CD14-positive monocyte (primary cell): ENCODE measurements around the gene ZNF827. TPM values are rescaled to one million over a fixed set of nuclear protein-coding genes. Genes with fewer than 3 reads are reported as not detected.

ENCODE experiments used
- DNase-seq, 3 donors: peaks; one replicate each; pipeline ENCODE4 v3.0.0-alpha.2; 2011 to 2022
- H2AFZ ChIP-seq: 2 replicates; pipeline ENCODE4 v1.6.0; 2012; ENCODE audit warnings: mild to moderate bottlenecking, low read depth, low read length, inconsistent platforms; ENCODE audit not compliant: insufficient read depth, poor library complexity, severe bottlenecking
- H3K27ac ChIP-seq, 2 donors: 1 replicate in 1 of 2; 2 replicates in 1 of 2; pipeline ENCODE4 v1.5.1; 2012 to 2013; ENCODE audit warnings: low read length in 2 of 2, control low read depth in 1 of 2, inconsistent platforms in 1 of 2, low read depth in 1 of 2, mild to moderate bottlenecking in 1 of 2
- H3K27me3 ChIP-seq, 2 donors: one replicate each; pipeline versions ENCODE4 v1.6.0 to v1.6.1; 2011 to 2013; ENCODE audit warnings: low read length in 2 of 2; ENCODE audit not compliant: control insufficient read depth in 2 of 2, insufficient read depth in 2 of 2
- H3K36me3 ChIP-seq, 2 donors: replicated peaks in 1 of 2; 1 replicate in 1 of 2; 2 replicates in 1 of 2; pipeline versions ENCODE4 v1.5.1 to v1.6.1; 2012 to 2013; ENCODE audit warnings: low read length in 2 of 2, control low read depth in 1 of 2, inconsistent platforms in 1 of 2, mild to moderate bottlenecking in 1 of 2; ENCODE audit not compliant: insufficient read depth in 2 of 2, control insufficient read depth in 1 of 2
- H3K4me1 ChIP-seq, 2 donors: 1 replicate in 1 of 2; 2 replicates in 1 of 2; pipeline versions ENCODE4 v1.5.1 to v1.6.1; 2012 to 2013; ENCODE audit warnings: low read length in 2 of 2, control low read depth in 1 of 2, inconsistent platforms in 1 of 2, mild to moderate bottlenecking in 1 of 2, moderate library complexity in 1 of 2; ENCODE audit not compliant: insufficient read depth in 2 of 2, control insufficient read depth in 1 of 2
- H3K4me2 ChIP-seq: replicated peaks from 2 replicates; pipeline ENCODE3; 2012; ENCODE audit warnings: low read length, moderate library complexity, mild to moderate bottlenecking; ENCODE audit not compliant: poor library complexity, severe bottlenecking; ENCODE audit errors: extremely low read depth
- H3K4me3 ChIP-seq, 3 experiments: fragments of 200-600 bp in 1 of 3; sonication (generic) in 1 of 3; replicated peaks in 1 of 3; 1 replicate in 2 of 3; 2 replicates in 1 of 3; pipeline ENCODE4 v1.5.1; 2011 to 2013; ENCODE audit warnings: low read length in 3 of 3, mild to moderate bottlenecking in 3 of 3, control low read depth in 2 of 3, low read depth in 2 of 3, inconsistent platforms in 1 of 3, moderate library complexity in 1 of 3
- H3K79me2 ChIP-seq: 2 replicates; pipeline ENCODE4 v1.6.0; 2012; ENCODE audit warnings: mild to moderate bottlenecking, control low read depth, inconsistent platforms, low read length, moderate library complexity; ENCODE audit not compliant: insufficient read depth
- H3K9ac ChIP-seq: 2 replicates; pipeline ENCODE4 v1.6.0; 2017; ENCODE audit warnings: low read length, mild to moderate bottlenecking; ENCODE audit not compliant: insufficient read depth, poor library complexity, severe bottlenecking
- H3K9me3 ChIP-seq, 2 donors: replicated peaks in 1 of 2; 1 replicate in 1 of 2; 2 replicates in 1 of 2; pipeline versions ENCODE4 v1.5.1 to v1.6.1; 2012 to 2013; ENCODE audit warnings: low read length in 2 of 2, control low read depth in 1 of 2; ENCODE audit not compliant: control insufficient read depth in 1 of 2, insufficient read depth in 1 of 2
- H4K20me1 ChIP-seq: 2 replicates; pipeline ENCODE4 v1.6.0; 2012; ENCODE audit warnings: mild to moderate bottlenecking, low read length, control low read depth, moderate library complexity; ENCODE audit not compliant: insufficient read depth
- H3K27ac Mint-ChIP-seq, 7 donors: one replicate each; pipeline ENCODE4 v1.8.0; 2020; ENCODE audit warnings: mild to moderate bottlenecking in 7 of 7, mixed read lengths in 7 of 7, moderate library complexity in 6 of 7, inconsistent platforms in 2 of 7
- H3K27me3 Mint-ChIP-seq, 3 donors: one replicate each; pipeline ENCODE4 v1.8.0; 2021 to 2022; ENCODE audit warnings: low read depth in 3 of 3, mild to moderate bottlenecking in 3 of 3, mixed read lengths in 3 of 3, moderate library complexity in 3 of 3, inconsistent platforms in 1 of 3
- H3K36me3 Mint-ChIP-seq, 2 donors: one replicate each; pipeline ENCODE4 v1.8.0; 2020; ENCODE audit warnings: mixed read lengths in 2 of 2, inconsistent platforms in 1 of 2, mild to moderate bottlenecking in 1 of 2
- H3K4me1 Mint-ChIP-seq: one replicate; pipeline ENCODE4 v1.8.0; 2020; ENCODE audit warnings: mild to moderate bottlenecking, mixed read lengths
- H3K4me3 Mint-ChIP-seq, 2 donors: one replicate each; pipeline ENCODE4 v1.8.0; 2020; ENCODE audit warnings: mild to moderate bottlenecking in 2 of 2, mixed read lengths in 2 of 2, moderate library complexity in 1 of 2
- H3K9me3 Mint-ChIP-seq, 7 donors: one replicate each; pipeline ENCODE4 v1.8.0; 2020 to 2022; ENCODE audit warnings: mixed read lengths in 7 of 7, mild to moderate bottlenecking in 6 of 7, moderate library complexity in 6 of 7, inconsistent platforms in 2 of 7
- WGBS: methylation state at CpG from one replicate; pipeline ENCODE4 v1.1.5; 2013; ENCODE audit warnings: missing lambda C conversion rate; ENCODE audit not compliant: insufficient coverage; 5-methylcytosine and 5-hydroxymethylcytosine counted together
- intact Hi-C, 2 donors: fragments of 100-400 bp; cut with micrococcal nuclease; formaldehyde crosslinking; loops; one replicate each; pipeline versions ENCODE4 v1.15.0 to v1.15.1; 2023
- polyA plus RNA-seq, 3 donors: library from polyadenylated mRNA; depleted of rRNA in 1 of 3; unstranded in 2 of 3; stranded (reverse) in 1 of 3; fragments of 300-500 nt in 2 of 3; fragments of >200 nt in 1 of 3; fragmentation: Illumina TruSeq in 2 of 3; gene quantifications; 1 replicate in 2 of 3; 2 replicates in 1 of 3; pipeline ENCODE4 v1.2.3, GENCODE V29; 2012 to 2021
- TF ChIP-seq, protein P1 (sequence below): fragments of 200-600 bp; IDR thresholded peaks from one replicate; pipeline ENCODE4 v1.8.0; 2022; ENCODE audit warnings: antibody characterized with exemption, mild to moderate bottlenecking

ZNF827 gene
- polyA plus RNA-seq, 3 donors = 0.04 TPM; not detected in 2

DNA sequence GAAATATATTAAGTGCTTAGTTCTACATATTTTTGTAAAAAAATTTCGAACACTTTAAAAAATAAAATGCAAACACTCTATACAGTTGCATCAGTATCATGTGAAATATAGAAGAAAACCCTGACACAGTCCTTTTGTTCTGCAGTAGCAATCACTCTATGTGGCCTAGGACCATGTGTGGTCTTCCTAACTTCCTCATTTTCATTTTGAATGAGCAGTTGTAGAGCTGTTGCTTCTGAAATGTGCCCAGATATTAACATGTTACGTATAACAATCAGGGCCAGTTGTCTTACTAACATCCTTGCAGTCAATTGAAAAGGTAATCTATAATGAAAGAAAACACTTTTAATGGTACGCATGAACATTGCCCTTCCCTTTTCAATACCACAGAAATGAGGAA is 107.9 kb downstream of the ZNF827 start:
- TF ChIP-seq, protein P1, sequence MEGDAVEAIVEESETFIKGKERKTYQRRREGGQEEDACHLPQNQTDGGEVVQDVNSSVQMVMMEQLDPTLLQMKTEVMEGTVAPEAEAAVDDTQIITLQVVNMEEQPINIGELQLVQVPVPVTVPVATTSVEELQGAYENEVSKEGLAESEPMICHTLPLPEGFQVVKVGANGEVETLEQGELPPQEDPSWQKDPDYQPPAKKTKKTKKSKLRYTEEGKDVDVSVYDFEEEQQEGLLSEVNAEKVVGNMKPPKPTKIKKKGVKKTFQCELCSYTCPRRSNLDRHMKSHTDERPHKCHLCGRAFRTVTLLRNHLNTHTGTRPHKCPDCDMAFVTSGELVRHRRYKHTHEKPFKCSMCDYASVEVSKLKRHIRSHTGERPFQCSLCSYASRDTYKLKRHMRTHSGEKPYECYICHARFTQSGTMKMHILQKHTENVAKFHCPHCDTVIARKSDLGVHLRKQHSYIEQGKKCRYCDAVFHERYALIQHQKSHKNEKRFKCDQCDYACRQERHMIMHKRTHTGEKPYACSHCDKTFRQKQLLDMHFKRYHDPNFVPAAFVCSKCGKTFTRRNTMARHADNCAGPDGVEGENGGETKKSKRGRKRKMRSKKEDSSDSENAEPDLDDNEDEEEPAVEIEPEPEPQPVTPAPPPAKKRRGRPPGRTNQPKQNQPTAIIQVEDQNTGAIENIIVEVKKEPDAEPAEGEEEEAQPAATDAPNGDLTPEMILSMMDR = no peak
- Histone ChIP-seq H3K27ac (no peak overlapping the region), H3K4me3 (peak overlapping the region in 2 of 3 experiments; percentile 22 to 27), H3K4me1 (peaks cover 6 to 17% of the 10 kb centered on the region in 2 donors), H3K9me3 (no peaks in the 10 kb centered on the region), H4K20me1 (no peaks in the 10 kb centered on the region), H3K9ac (no peak overlapping the region), H3K79me2 (no peaks in the 10 kb centered on the region), H3K4me2 (peak overlapping the region; percentile 17), H3K36me3 (no peaks in the 10 kb centered on the region), H2AFZ (no peak overlapping the region), H3K27me3 (no peaks in the 10 kb centered on the region)
- H3K9me3 Mint-ChIP-seq = peaks cover 0 to 3% (median 0%) of the 10 kb centered on the region in 7 donors
- peak overlapping the region in 2 of 7 donors; percentile 18 to 46 for H3K27ac Mint-ChIP-seq
- peak overlapping the region in 1 of 2 donors; percentile 19 for H3K4me3 Mint-ChIP-seq
- WGBS = no CpG with 5 or more reads among the region's 3 CpGs
- peaks cover 14% of the 10 kb centered on the region for H3K4me1 Mint-ChIP-seq
- H3K27me3 Mint-ChIP-seq = peaks cover 0 to 4% (median 2%) of the 10 kb centered on the region in 3 donors
- peak; percentile 21 for DNase-seq
- intact Hi-C loops = no loop called here
- H3K36me3 Mint-ChIP-seq = no peaks in the 10 kb centered on the region

DNA sequence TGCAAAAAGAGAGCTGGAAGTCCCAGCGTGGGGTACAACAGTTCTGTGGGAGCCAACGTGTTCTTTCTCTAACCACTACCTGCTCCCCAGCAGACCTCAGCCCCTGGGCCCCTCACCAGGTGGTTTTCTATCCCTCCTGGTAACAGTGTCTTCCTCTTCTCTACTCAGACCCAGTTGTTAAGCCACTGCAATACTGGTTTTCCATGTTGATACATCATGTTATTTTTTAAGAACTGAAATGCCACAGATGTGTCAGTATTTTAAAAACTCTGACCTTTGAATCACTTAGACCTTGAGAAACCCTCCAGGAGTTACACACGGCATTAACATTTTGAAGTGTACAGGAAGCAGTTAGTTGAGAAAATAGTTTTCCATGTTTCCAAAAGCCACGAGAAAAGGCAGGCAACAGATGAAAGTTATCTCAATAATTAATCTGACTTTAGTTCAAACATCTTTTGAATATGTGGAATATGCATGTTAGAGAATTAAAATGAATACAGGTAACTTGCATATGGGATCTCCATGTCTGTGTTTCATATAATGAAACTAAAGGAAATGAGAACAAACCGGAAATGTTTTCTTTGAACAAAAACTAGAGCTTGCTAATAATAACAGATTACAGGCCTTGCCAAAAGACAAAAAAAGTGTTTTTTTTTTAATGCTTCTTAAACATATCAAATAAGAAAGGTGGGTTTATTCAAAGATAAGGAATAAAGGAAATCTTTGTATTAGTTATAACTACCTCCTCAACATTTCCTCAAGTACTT is 108.8 kb downstream of the ZNF827 start:
- Mint-ChIP-seq H3K4me1 (peaks cover 11% of the 10 kb centered on the region), H3K36me3 (no peaks in the 10 kb centered on the region), H3K9me3 (peaks cover 0 to 3% (median 0%) of the 10 kb centered on the region in 7 donors), H3K27me3 (peaks cover 0 to 4% (median 2%) of the 10 kb centered on the region in 3 donors), H3K27ac (no peak overlapping the region), H3K4me3 (no peak overlapping the region)
- Histone ChIP-seq H3K36me3 (no peaks in the 10 kb centered on the region), H3K27ac (no peak overlapping the region), H3K79me2 (no peaks in the 10 kb centered on the region), H3K27me3 (no peaks in the 10 kb centered on the region), H3K9me3 (no peaks in the 10 kb centered on the region), H4K20me1 (no peaks in the 10 kb centered on the region), H2AFZ (peak overlapping the region; percentile 8), H3K4me1 (peaks cover 6 to 17% of the 10 kb centered on the region in 2 donors), H3K9ac (no peak overlapping the region), H3K4me3 (no peak overlapping the region), H3K4me2 (no peak overlapping the region)
- WGBS = 43% methylated on average over 1 of the region's 5 CpGs
- TF ChIP-seq, protein P1 = no peak
- no peak for DNase-seq
- intact Hi-C loops = no loop called here
